NB4 (cell line): ENCODE data around the gene CACNA1B.

ENCODE experiments used
- MYC ChIP-seq: IDR thresholded peaks from 2 replicates; pipeline ENCODE4 v1.6.1; 2011; ENCODE audit warnings: low read depth, low read length
- POLR2A ChIP-seq: IDR thresholded peaks from 2 replicates; pipeline ENCODE4 v1.6.1; 2011; ENCODE audit warnings: mild to moderate bottlenecking; ENCODE audit not compliant: insufficient read length; ENCODE audit errors: extremely low read depth
- TF ChIP-seq, protein P1 (sequence below): IDR thresholded peaks from one replicate; pipeline ENCODE4 v1.5.1; 2012; ENCODE audit warnings: low read depth, low read length

DNA sequence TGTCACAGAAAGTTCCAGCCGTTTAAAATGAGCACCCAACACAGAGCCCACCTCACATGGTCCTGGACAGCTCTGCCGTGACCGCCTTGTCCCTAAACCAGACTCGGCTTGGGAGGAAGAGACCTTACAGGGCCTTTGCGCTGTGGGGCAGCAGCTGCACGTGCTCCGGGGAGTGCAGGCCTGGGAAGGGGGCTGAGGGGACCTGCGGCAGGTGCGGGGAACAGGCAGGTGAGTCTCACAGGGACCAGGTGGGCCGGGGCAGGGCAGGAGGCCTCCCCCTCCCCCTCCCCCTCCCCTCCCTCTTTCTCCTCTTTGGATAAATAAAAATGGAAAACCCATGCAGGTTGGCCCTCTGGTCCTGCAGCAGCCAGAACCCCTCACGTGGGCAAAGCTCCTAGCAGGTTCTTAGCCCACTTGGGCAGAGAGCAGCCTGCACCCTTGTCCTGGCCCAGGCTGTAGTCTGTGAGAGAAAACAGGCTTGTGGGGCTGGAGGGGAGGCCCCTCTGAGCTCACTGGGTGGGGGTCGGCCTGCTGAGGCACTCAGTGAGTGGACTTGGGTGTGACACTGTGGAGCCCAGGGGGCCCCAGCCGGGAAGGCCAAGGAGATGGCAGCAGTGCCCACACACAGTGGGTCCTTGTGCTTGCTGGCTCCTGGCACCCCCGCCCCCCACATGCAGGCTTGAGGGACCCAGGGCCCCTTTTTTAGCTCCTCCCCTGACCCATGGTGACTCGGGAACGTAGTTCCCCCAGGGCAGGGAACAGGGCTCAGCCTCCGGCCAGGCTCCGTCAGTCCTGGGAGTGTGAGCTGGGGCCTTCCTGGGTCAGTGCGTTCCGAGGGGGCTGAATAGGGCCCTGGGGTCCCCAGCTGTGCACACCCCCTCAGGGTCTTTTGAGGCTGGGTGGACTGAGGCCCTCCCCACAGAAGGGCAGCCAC, 40.0 kb upstream of the CACNA1B start:
- TF ChIP-seq, protein P1, sequence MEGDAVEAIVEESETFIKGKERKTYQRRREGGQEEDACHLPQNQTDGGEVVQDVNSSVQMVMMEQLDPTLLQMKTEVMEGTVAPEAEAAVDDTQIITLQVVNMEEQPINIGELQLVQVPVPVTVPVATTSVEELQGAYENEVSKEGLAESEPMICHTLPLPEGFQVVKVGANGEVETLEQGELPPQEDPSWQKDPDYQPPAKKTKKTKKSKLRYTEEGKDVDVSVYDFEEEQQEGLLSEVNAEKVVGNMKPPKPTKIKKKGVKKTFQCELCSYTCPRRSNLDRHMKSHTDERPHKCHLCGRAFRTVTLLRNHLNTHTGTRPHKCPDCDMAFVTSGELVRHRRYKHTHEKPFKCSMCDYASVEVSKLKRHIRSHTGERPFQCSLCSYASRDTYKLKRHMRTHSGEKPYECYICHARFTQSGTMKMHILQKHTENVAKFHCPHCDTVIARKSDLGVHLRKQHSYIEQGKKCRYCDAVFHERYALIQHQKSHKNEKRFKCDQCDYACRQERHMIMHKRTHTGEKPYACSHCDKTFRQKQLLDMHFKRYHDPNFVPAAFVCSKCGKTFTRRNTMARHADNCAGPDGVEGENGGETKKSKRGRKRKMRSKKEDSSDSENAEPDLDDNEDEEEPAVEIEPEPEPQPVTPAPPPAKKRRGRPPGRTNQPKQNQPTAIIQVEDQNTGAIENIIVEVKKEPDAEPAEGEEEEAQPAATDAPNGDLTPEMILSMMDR, result no peak
- TF ChIP-seq POLR2A (no peak), MYC (no peak)
